A549 (cell line): Measurements from ENCODE around the gene CREB3L1.

Experiments used
- MYC ChIP-seq: IDR thresholded peaks from 2 replicates; pipeline ENCODE4 v1.6.1; 2012; ENCODE audit warnings: mild to moderate bottlenecking, inconsistent platforms, low read length, improper control_type of control experiment, borderline replicate concordance
- PHF8 ChIP-seq: fragments of 200-600 bp; sonication (generic); IDR thresholded peaks from 2 replicates; pipeline ENCODE4 v1.6.1; 2016; ENCODE audit warnings: low read depth, mild to moderate bottlenecking, antibody characterized with exemption, moderate library complexity, borderline replicate concordance
- TP53 ChIP-seq: fragments of 250-450 bp; sonication (Bioruptor Pico); IDR thresholded peaks from 2 replicates; pipeline ENCODE4 v1.5.0; 2021; ENCODE audit warnings: mild to moderate bottlenecking, moderate library complexity
- TF ChIP-seq, protein P1 (sequence below): fragments of >200 bp; sonication (Bioruptor Twin); formaldehyde crosslinking; IDR thresholded peaks from 3 replicates; pipeline ENCODE4 v1.5.1; 2016

GRCh38 chr11:46364056-46364455, 86.6 kb downstream of the CREB3L1 start:
- no peak for TF ChIP-seq PHF8
- TF ChIP-seq, protein P1, sequence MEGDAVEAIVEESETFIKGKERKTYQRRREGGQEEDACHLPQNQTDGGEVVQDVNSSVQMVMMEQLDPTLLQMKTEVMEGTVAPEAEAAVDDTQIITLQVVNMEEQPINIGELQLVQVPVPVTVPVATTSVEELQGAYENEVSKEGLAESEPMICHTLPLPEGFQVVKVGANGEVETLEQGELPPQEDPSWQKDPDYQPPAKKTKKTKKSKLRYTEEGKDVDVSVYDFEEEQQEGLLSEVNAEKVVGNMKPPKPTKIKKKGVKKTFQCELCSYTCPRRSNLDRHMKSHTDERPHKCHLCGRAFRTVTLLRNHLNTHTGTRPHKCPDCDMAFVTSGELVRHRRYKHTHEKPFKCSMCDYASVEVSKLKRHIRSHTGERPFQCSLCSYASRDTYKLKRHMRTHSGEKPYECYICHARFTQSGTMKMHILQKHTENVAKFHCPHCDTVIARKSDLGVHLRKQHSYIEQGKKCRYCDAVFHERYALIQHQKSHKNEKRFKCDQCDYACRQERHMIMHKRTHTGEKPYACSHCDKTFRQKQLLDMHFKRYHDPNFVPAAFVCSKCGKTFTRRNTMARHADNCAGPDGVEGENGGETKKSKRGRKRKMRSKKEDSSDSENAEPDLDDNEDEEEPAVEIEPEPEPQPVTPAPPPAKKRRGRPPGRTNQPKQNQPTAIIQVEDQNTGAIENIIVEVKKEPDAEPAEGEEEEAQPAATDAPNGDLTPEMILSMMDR, result no peak
- no peak for TF ChIP-seq TP53 (CRISPR knock-in tag)
- TF ChIP-seq MYC, result no peak
